Mucosa of descending colon (tissue), 3 donors: ENCODE results near the gene IFT57. TPM values are rescaled to one million over a fixed set of nuclear protein-coding genes. Genes with fewer than 3 reads are reported as not detected.
A peak's percentile ranks its signal among the peaks of the same experiment; 100 is the strongest.

ENCODE experiments used
- ATAC-seq: fragments of 200-7000 bp; cut with Tn5 transposase; one replicate; pipeline ENCODE4 v1.9.1; 2020; ENCODE audit warnings: mild to moderate bottlenecking, moderate library complexity
- DNase-seq, 3 donors: peaks; one replicate each; pipeline ENCODE4 v3.0.0-alpha.2; 2020
- H3K36me3 ChIP-seq: fragments of 200-600 bp; one replicate; pipeline ENCODE4 v1.8.0; 2021; ENCODE audit warnings: low read depth, mild to moderate bottlenecking
- H3K4me1 ChIP-seq: fragments of 200-600 bp; one replicate; pipeline ENCODE4 v1.8.0; 2021; ENCODE audit warnings: low read depth, mild to moderate bottlenecking
- H3K4me3 ChIP-seq: fragments of 200-600 bp; one replicate; pipeline ENCODE4 v1.8.0; 2021; ENCODE audit warnings: mild to moderate bottlenecking
- H3K9me3 ChIP-seq: fragments of 200-600 bp; one replicate; pipeline ENCODE4 v1.8.0; 2021; ENCODE audit warnings: mild to moderate bottlenecking
- intact Hi-C, 2 donors: fragments of 100-400 bp; cut with DNase I in 1 of 2; cut with micrococcal nuclease in 1 of 2; formaldehyde crosslinking; loops; one replicate each; pipeline versions ENCODE4 v1.11.0 to v1.11.1; 2022; cut with DNase I, micrococcal nuclease
- total RNA-seq, 3 donors: library from RNA; stranded (reverse); fragmentation: NEBNext Ultra II Directional in 2 of 3; extraction: Animal tissue kit (Norgen Biotek cat#: 25700) in 2 of 3; gene quantifications; one replicate each; pipeline versions ENCODE4 v1.2.1 to v1.2.4, GENCODE V29; 2021 to 2023
- TF ChIP-seq, protein P1 (sequence below): fragments of 200-600 bp; IDR thresholded peaks from one replicate; pipeline ENCODE4 v1.8.0; 2022; ENCODE audit warnings: antibody characterized with exemption, mild to moderate bottlenecking
- donor health status: DM: no; HTN: no; CAD: no; lungs with moderate emphysema.
- donor health status: DM: no; HTN: no; CAD: no.
- donor health status: DM: no; HTN: yes; CAD: no.

The IFT57 gene
- total RNA-seq, 3 donors from 2014 or later, result 45.4 to 62.9 (median 50.9) TPM

DNA sequence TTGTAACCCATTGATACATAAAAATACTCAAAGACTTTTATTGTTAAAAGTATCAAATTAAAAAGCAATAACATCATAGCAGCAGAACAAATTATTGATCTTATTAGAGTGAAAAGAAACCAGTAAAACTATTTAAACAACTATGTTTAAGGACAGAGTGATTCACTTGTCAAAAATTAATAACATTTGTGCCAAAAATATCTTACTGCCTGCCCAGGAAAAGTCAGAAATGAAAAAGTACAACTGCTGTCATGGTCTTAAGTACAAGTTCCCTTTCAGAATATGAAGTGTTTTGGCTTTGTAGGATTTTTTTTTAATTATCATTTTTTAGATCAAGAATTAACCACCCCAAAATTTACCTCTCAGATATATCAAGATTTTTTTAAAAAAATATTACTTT lies 3.4 kb downstream of the IFT57 start:
- intact Hi-C loops, result no loop called here
- no peaks in the 10 kb centered on the region for H3K36me3 ChIP-seq
- no peak overlapping the region for H3K4me3 ChIP-seq
- peaks cover 6% of the 10 kb centered on the region for H3K4me1 ChIP-seq
- DNase-seq (no peak), ATAC-seq (no peak)
- no peaks in the 10 kb centered on the region for H3K9me3 ChIP-seq
- TF ChIP-seq, protein P1, sequence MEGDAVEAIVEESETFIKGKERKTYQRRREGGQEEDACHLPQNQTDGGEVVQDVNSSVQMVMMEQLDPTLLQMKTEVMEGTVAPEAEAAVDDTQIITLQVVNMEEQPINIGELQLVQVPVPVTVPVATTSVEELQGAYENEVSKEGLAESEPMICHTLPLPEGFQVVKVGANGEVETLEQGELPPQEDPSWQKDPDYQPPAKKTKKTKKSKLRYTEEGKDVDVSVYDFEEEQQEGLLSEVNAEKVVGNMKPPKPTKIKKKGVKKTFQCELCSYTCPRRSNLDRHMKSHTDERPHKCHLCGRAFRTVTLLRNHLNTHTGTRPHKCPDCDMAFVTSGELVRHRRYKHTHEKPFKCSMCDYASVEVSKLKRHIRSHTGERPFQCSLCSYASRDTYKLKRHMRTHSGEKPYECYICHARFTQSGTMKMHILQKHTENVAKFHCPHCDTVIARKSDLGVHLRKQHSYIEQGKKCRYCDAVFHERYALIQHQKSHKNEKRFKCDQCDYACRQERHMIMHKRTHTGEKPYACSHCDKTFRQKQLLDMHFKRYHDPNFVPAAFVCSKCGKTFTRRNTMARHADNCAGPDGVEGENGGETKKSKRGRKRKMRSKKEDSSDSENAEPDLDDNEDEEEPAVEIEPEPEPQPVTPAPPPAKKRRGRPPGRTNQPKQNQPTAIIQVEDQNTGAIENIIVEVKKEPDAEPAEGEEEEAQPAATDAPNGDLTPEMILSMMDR, result no peak

- ATAC-seq (no peak), DNase-seq (no peak)
- Histone ChIP-seq H3K4me3 (no peak overlapping the region), H3K9me3 (no peaks in the 10 kb centered on the region), H3K4me1 (peaks cover under 1% of the 10 kb centered on the region), H3K36me3 (no peaks in the 10 kb centered on the region)
- TF ChIP-seq, protein P1, result no peak
- intact Hi-C loops, result no loop called here
These were observed 6.4 kb downstream of the IFT57 start for GRCh38 chr3:108215871-108216270.

- Histone ChIP-seq H3K36me3 (no peaks in the 10 kb centered on the region), H3K4me3 (no peak overlapping the region), H3K4me1 (no peaks in the 10 kb centered on the region), H3K9me3 (no peaks in the 10 kb centered on the region)
- TF ChIP-seq, protein P1, result no peak
- intact Hi-C loops, result no loop called here
- no peak for DNase-seq
- no peak for ATAC-seq
These were observed 12.6 kb downstream of the IFT57 start for GRCh38 chr3:108209579-108209978.

- ATAC-seq (peak; percentile 22), DNase-seq (no peak)
- TF ChIP-seq, protein P1, result no peak
- H3K4me1 ChIP-seq, result no peaks in the 10 kb centered on the region
- intact Hi-C loops, result no loop called here
- H3K4me3 ChIP-seq, result no peak overlapping the region
- no peaks in the 10 kb centered on the region for H3K36me3 ChIP-seq
- no peaks in the 10 kb centered on the region for H3K9me3 ChIP-seq
These were observed 13.4 kb downstream of the IFT57 start for GRCh38 chr3:108208831-108209230.

DNA sequence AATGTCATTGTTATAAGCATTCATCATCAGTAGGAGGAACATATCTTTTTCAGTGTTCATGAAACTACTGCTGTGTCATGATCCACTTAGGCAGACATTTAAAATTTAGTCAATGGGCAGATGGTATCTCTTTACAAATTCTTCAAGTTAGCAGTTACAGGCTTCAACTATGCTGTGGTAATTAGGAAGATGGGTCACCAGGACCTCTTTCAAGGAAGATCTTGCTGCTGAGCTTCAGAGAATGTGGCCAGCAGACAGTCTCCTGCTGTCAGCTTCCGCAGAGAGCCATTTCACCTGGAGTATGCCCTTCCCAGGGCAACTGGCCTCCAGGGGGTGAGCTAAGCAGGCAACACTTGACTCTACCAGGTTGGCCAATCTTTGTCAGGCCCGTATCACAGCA lies 19.4 kb downstream of the IFT57 start:
- no peaks in the 10 kb centered on the region for H3K36me3 ChIP-seq
- TF ChIP-seq, protein P1, result no peak
- intact Hi-C loops, result no loop called here
- H3K4me3 ChIP-seq, result no peak overlapping the region
- DNase-seq (peak in 2 of 3 donors; percentile 34 to 37), ATAC-seq (peak; percentile 51)
- no peaks in the 10 kb centered on the region for H3K9me3 ChIP-seq
- H3K4me1 ChIP-seq, result no peaks in the 10 kb centered on the region

- TF ChIP-seq, protein P1, result no peak
- no peaks in the 10 kb centered on the region for H3K4me1 ChIP-seq
- H3K9me3 ChIP-seq, result no peaks in the 10 kb centered on the region
- DNase-seq, result no peak
- H3K36me3 ChIP-seq, result no peaks in the 10 kb centered on the region
- no peak for ATAC-seq
- H3K4me3 ChIP-seq, result no peak overlapping the region
- intact Hi-C loops, result no loop called here
These were observed 20.1 kb downstream of the IFT57 start for GRCh38 chr3:108202080-108202479.
